ENCODE results near the gene VILL.

GRCh38 chr3:37971467-37971866 lies 19.1 kb upstream of the VILL start:
- no peak for TF ChIP-seq RAD21 (IDR thresholded peaks at IDR 0.05)
- no peak for TF ChIP-seq CTCF (IDR thresholded peaks at IDR 0.05; ENCODE audit: low read depth, low read length, missing input control)
- TF ChIP-seq ATF3 (IDR thresholded peaks at IDR 0.05): no peak
- TF ChIP-seq TAF1 (conservative IDR thresholded peaks at IDR 0.05): no peak
- TF ChIP-seq YY1 (IDR thresholded peaks at IDR 0.05): no peak

All from liver (tissue), 3 donors.